ENCODE data around the gene NTN5. TPM values are rescaled to one million over a fixed set of nuclear protein-coding genes. Genes with fewer than 3 reads are reported as not detected.

The NTN5 gene
- total RNA-seq, 1 donor from 2014 or later: 0.11 TPM

GRCh38 chr19:48631225-48631624 is 41.6 kb downstream of the NTN5 start:
- Mint-ChIP-seq H3K36me3 (ENCODE audit: low read depth, unreplicated experiment) (peaks cover 2% of the 10 kb centered on the region), H3K27ac (ENCODE audit: unreplicated experiment) (no peak overlapping the region), H3K9me3 (ENCODE audit: unreplicated experiment) (no peaks in the 10 kb centered on the region), H3K27me3 (ENCODE audit: low read depth, unreplicated experiment) (peaks cover 3% of the 10 kb centered on the region), H3K4me3 (ENCODE audit: unreplicated experiment) (no peak overlapping the region), H3K4me1 (ENCODE audit: low read depth, unreplicated experiment) (no peaks in the 10 kb centered on the region)
- no peak overlapping the region for H2AFZ ChIP-seq (ENCODE audit: low read depth, low read length)
- H3K4me2 ChIP-seq (ENCODE audit: low read length): peak overlapping the region; percentile 74
- H3K4me1 ChIP-seq (ENCODE audit: insufficient read depth, low read length): peaks cover 26% of the 10 kb centered on the region
- H3K79me2 ChIP-seq (ENCODE audit: insufficient read depth, low read length): no peaks in the 10 kb centered on the region
- no peak for TF ChIP-seq EZH2 (IDR thresholded peaks at IDR 0.05; ENCODE audit: insufficient read depth, low read length)
- TF ChIP-seq CTCF (IDR thresholded peaks at IDR 0.05; ENCODE audit: insufficient read depth, low read depth, low read length): no peak
- peaks cover 3% of the 10 kb centered on the region for H3K27me3 ChIP-seq (ENCODE audit: insufficient read depth, low read length)
- peak overlapping the region; percentile 40 for H3K9ac ChIP-seq (ENCODE audit: low read length)
- no peaks in the 10 kb centered on the region for H4K20me1 ChIP-seq (ENCODE audit: insufficient read depth, low read length)
- H3K36me3 ChIP-seq (ENCODE audit: insufficient read depth, low read length): no peaks in the 10 kb centered on the region
- no peaks in the 10 kb centered on the region for H3K9me3 ChIP-seq (ENCODE audit: insufficient read depth, low read depth, low read length)
- FAIRE-seq (no peak), DNase-seq (ENCODE audit: low read depth) (no peak)
- H3K27ac ChIP-seq (ENCODE audit: low read depth, low read length): no peak overlapping the region
- no peak overlapping the region for H3K4me3 ChIP-seq (ENCODE audit: insufficient read depth, low read depth, low read length)

DNA sequence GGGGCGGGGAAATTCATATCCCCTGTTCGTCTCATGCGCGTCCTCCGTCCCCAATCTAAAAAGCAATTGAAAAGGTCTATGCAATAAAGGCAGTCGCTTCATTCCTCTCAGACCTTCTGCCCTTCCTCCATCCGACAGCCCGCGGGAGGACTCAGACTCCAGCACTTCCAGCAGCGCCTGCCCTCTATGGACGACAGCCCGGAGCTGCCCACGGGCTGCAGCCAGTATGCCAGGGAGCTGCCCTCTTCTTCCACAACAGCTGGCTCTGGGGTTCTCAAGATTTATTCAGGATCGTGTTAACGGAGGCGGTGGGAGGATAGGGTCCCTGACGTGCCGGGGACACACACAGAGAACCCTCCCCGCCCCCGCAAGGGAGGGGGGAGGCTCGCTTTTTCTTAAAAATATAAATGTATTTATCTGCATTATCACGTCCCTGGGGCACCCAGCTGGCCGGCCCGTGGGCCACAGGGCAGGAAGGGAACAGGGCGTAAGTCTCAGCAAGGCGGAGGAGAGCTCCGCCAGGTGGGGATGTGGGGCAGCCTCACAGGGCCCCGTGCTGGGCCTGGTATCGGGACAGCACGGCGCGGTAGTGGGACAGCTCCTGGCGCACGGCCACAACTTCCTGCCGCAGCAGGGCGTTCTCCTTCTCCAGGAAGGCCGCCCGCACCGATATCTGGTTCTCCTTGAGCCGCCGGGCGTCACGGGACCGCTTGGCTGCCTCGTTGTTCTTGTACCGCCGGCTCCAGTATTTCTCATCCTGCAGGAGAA is 42.3 kb downstream of the NTN5 start:
- Histone ChIP-seq H3K4me2 (ENCODE audit: low read length) (peak overlapping the region; percentile 74), H4K20me1 (ENCODE audit: insufficient read depth, low read length) (no peaks in the 10 kb centered on the region), H3K27me3 (ENCODE audit: insufficient read depth, low read length) (no peaks in the 10 kb centered on the region), H3K4me3 (ENCODE audit: insufficient read depth, low read depth, low read length) (peak overlapping the region; percentile 12), H3K79me2 (ENCODE audit: insufficient read depth, low read length) (peaks cover 1% of the 10 kb centered on the region), H3K9me3 (ENCODE audit: insufficient read depth, low read depth, low read length) (no peaks in the 10 kb centered on the region), H3K9ac (ENCODE audit: low read length) (peak overlapping the region; percentile 40), H2AFZ (ENCODE audit: low read depth, low read length) (peak overlapping the region; percentile 40), H3K4me1 (ENCODE audit: insufficient read depth, low read length) (peaks cover 26% of the 10 kb centered on the region), H3K36me3 (ENCODE audit: insufficient read depth, low read length) (no peaks in the 10 kb centered on the region), H3K27ac (ENCODE audit: low read depth, low read length) (no peak overlapping the region)
- H3K27me3 Mint-ChIP-seq (ENCODE audit: low read depth, unreplicated experiment): no peaks in the 10 kb centered on the region
- FAIRE-seq (no peak), DNase-seq (ENCODE audit: low read depth) (no peak)
- H3K27ac Mint-ChIP-seq (ENCODE audit: unreplicated experiment): no peak overlapping the region
- H3K9me3 Mint-ChIP-seq (ENCODE audit: unreplicated experiment): no peaks in the 10 kb centered on the region
- no peak overlapping the region for H3K4me3 Mint-ChIP-seq (ENCODE audit: unreplicated experiment)
- H3K4me1 Mint-ChIP-seq (ENCODE audit: low read depth, unreplicated experiment): no peaks in the 10 kb centered on the region
- TF ChIP-seq EZH2 (IDR thresholded peaks at IDR 0.05; ENCODE audit: insufficient read depth, low read length) (no peak), CTCF (IDR thresholded peaks at IDR 0.05; ENCODE audit: insufficient read depth, low read depth, low read length) (no peak)
- H3K36me3 Mint-ChIP-seq (ENCODE audit: low read depth, unreplicated experiment): peaks cover 3% of the 10 kb centered on the region
